Measurements from ENCODE around the gene LHPP.

LHPP gene

DNA sequence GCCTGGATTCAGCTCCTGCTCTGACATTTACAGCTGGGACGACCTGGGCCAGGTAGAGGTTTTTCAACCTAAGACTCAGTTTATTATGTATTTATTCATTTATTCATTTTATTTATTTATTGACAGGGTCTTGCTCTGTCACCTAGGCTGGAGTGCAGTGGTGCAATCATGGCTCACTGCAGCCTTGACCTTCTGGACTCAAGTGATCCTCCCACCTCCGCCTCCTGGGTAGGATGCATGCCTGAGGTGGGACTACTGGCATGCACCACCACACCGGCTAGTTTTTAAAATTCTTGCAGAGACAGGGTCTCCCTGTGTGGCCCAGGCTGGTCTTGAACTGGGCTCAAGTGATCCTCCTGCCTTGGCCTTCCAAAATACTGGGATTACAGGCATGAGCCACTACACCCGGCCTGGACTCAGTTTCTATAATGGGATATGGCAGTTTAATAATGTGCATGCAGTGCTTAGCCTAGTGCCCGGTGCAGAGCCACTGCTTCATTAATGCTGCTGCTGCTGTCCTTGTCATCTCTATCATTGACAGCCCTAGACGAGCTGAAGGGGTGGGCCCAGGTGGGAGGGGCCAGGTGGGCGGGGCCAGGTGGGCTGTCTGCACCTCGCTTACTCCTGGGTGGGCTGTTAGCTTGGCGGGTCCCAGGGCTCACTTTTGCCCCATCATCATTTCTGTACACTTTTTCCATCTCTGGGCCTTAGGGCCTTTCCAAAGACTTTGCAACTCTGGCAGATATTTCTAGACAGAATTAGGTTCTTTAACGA is 92.6 kb downstream of the LHPP start:
- no peak for DNase-seq (ENCODE audit: low read depth in 2 of 2)

DNA sequence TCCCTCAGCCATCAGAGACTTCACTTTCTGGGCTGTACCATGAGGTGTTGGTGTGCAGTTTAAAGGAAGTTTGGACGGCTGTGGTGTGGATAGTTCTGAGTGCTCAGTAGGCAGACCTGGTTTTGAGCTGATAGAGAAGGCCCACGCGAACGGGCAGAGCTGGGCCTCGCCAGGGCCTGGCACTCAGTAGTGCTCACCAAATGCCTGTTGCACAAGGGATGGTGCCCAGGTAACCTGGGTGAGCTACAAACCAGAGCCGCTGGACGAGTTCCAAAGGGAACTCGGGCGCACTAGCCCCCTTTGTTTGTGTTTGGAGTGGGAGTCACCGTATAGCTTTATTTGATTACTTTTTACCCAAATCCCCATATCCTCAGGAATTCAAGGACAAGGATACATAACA is 95.5 kb downstream of the LHPP start:
- DNase-seq (ENCODE audit: low read depth in 2 of 2): no peak

DNA sequence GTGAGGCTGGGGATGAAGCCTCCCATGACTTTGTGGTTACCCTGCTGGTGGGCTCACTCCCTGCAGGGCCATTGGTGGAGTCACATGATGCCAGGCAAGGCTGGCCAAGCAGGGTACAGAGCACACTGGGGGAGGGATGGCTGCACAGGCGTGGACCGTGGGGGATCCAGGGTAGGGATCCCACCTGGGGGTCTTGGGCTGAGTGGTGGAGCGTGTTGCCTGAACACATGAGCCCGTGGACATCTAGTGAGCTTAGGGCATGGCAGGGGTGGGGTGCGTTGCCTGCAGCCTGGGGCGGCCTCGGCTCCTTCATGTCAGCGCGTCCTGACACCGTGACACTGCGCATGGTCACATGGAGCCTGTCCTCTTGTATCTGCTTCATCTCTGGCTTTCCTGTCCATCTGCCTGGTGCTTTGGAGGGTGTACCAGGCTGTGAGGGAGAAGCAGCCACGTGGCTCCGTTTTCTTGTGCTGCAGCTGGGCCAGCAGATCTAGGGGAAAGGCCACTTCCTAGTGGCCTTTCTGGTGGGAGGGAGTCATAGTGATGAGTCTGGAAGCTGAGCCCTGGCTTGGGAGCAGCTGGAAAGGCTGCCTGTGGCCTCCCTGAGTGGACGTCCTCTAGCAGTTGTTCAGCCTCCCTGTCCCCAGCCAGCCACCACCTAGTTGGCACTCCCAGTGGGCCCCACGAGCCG is 96.2 kb downstream of the LHPP start:
- DNase-seq (ENCODE audit: low read depth in 2 of 2): no peak

DNA sequence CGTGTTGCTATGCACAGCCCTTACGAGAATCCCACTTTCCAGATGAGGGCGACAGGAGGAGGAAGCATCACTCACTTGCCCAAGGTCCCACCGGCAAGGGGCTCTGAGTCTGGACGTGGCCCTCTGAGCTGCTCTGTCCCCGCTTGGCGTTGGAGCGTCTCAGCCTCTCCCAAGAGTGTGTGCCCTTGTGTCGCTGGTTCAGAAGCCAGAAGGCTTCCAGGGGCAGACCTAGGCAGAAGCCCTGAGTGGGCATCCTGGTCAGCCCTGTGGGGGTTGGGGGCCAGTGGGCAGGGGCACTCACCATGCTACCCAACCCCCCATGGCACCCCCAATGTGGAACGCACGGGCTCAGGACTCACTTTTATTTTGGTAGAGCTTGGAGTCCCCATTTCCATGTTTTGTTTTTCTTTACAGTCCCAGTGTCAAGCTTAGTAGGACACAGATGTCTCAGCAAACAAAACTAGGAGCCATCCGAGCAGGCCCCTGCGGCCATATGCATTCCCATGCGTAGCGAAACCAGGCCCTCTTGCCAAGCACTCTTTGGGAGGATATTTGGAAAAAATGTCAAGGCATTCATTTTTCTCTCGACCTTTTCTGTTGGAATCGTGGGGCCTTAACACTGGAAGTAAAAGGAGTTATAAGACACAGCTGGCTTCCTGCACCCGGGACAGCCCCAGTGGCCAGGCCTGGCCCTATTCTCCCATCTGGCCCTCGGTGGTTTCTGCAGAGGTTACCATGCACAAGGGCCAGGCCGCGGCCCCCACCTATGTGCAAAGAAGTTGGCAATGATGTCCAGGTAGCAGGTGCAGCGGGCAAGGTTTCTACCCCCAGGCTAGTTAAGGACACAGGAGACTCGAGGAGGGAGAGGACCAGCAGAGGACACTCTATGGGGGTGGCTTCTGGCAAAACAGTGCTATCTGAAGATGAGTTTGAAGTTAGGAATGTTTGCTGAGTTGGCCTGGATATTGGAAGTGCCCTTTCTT is 97.0 kb downstream of the LHPP start:
- no peak for DNase-seq (ENCODE audit: low read depth in 2 of 2)

DNA sequence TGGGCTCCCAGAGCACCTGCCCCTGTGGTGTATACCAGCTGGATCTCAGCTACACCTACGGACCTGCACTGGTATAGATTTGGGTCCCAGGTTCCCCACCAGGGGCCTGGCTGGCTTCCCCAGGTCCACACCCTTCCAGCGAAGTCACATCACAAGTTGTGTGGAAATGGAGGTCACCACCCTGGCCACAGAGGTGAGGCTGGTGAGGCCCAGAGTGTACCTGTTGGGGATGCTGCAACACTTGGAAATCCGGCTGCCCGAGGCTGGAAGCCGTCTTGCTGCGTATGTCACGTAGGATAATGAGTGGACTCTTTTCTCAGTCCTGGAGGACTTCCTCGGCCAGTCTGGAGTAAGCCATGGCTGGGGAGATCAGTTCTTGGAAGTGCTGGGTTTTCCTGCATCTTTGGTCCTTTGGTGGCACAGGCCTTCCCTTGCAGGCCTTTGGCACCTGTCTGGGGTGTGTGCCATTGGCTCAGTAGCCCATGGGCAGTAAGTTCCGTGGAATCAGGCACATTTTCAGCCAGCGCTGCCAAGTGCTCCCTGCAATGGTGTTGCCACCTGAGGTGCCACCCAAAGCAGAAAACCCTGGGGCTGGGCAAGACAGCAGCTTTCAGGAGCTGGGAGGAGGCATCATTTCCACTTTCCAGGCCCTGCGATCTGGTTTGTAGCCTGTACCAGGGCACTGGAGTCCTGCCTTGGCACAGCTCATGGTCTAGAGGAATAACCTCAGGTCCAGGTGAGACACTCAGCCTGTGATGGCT is 97.9 kb downstream of the LHPP start:
- DNase-seq (ENCODE audit: low read depth in 2 of 2): no peak

DNA sequence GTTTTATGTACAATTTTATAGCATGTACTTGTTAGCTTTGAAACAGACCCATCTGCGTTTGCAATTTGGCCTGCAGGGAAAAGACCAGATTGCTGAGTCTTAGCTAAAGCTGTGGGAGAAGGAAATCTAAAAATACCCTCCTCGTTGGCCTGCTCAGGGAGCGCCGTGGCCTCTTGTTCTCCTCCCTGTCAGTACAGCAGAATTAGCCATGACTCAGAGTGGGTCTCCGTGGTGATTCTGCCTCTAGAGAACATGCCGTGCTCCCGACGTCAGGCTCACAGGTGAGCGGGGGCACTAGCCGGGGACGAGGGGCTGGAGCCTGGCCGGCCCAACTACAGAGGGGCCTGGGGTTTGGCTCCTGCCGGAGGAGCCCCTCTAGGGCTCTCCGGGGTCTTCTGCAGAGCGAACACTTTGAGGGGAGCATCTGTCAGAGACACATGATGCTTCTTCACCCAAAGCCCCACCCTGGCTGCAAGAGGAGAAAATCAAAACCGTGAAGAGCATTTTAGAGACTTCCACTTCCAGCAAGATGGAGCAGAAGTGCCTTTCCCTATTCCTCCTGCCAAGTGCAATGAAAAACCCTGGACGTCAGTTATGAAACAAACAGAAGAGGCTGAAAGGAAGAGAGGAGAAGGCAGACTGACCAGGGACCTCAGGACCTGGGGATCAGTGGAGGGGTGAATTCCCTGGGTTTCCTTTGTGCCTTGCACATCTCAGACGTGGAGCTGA is 98.9 kb downstream of the LHPP start:
- DNase-seq (ENCODE audit: low read depth in 2 of 2): no peak

DNA sequence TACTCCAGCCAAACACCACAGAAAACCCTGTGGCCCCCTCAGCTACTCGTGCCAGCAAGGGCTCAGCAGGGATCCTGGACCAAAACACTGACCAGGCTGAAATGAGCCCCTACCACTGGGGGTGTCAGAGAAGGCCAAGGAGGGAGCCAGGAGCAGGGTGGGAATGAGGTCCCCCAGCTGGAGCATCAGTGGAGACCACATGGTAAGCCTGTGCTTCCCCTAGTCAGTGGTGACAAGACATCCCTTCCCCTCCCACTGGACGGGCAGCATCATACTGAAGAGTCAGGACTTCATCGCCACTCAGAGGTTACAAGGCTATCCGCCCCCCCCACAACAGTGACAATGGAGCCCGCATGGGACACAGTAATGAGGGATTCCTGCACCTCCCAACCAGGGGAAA is 99.6 kb downstream of the LHPP start:
- DNase-seq (ENCODE audit: low read depth in 2 of 2): no peak

DNA sequence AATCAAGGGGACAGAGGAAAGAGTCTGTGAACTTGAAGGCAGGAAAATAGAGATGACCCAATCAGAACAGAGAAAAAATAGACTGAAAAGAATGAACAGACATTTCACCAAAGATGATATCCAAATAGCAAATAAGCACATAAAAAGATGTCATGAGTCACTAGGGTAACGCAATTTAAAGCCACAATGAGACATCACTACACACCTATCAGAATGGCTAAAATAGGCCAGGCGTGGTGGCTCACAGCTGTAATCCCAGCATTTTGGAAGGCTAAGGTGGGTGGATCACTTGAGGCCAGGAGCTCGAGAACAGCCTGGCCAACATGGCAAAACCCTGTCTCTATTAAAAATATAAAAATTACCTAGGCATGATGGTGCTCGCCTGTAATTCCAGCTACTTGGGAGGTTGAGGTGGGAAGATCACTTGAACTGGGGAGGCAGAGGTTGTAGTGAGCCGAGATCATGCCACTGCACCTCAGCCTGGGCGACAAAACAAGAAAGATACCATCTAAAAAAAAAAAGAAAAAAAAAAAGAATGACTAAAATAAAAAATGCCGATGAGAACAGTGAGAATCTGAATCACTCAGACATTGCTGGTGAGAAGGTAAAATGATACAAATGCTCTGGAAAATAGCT is 100.9 kb downstream of the LHPP start:
- DNase-seq (ENCODE audit: low read depth in 2 of 2): no peak

DNA sequence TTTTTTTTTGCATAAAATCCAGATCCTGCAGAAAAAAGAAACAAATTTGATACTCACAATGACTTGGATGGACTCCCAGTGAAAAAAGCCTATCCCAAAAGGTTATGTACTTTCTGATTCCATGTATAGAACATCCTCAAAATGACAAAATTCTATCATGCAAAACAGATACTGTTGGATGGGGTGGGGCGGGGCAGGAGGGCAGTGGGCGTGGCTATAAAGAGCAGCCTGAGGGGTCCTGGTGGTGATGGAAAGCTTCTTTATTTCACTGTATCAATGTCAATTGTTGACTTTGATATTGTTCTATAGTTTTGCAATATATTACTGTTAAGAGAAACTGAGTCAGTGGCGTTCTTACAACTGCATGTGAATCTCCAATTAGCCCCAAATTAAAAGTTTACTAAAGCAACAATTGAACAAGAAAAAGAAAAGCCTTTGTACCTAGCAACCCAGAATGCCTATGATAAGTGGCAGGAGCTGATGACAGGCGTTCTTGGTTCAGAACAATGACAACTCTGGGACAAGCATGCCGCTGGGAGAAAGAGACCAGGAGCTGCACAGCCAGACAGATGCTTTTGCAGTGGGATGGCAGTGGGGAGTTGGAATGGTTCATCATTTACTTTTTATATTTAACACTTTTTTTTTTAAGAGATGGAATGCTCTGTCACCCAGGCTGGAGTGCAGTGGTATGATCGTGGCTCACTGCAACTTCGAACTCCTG is 101.9 kb downstream of the LHPP start:
- no peak for DNase-seq (ENCODE audit: low read depth in 2 of 2)

DNA sequence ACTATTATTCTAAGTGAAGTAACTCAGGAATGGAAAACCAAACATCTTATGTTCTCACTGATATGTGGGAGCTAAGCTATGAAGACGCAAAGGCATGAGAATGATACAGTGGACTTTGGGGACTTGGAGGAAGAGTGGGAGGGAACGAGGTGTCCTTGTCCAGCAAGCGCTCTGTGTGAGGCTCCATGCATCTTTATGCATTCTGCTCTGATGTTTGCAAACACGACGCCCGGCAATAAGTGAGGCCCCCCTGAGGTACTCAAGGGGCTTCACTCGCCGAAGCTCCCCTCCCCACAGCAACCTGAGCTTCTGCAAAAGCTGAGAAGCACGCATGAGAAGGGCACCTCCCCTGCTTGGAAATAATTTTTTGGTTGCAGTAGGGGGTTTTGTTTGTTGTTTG is 103.3 kb downstream of the LHPP start:
- no peak for DNase-seq (ENCODE audit: low read depth in 2 of 2)

DNA sequence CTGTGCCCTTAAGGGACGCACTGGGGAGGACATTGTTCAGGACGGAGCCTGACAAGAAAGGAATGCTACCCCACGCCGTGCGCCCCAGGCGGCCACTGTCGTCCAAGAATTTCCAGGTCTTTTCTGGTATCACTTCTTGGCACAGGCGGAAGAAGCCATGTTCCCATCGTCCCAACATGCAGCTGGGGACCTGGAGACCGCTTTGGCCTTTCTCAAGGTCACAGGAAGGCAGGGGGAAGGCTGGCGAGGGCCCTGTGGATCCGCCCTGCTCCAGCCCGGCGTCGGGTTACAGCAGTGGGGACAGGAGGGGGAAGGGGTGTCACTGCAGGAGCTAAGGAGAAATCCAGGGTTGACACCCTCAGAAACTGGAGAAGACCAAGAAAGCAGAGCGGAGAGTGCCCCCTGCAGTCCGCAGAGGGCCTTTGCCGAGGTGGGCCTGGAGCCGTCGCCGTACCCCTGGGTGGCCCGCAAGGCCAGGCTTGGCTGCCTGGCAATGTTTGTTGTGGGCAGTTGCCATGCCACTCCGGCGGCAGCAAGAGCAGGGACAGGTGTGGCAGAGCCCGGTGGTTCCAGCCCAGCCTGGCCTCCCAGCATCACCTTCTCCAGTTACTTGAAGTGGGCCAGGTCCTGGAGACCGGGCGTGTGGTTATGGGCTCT is 104.1 kb downstream of the LHPP start:
- DNase-seq (ENCODE audit: low read depth in 2 of 2): no peak

DNA sequence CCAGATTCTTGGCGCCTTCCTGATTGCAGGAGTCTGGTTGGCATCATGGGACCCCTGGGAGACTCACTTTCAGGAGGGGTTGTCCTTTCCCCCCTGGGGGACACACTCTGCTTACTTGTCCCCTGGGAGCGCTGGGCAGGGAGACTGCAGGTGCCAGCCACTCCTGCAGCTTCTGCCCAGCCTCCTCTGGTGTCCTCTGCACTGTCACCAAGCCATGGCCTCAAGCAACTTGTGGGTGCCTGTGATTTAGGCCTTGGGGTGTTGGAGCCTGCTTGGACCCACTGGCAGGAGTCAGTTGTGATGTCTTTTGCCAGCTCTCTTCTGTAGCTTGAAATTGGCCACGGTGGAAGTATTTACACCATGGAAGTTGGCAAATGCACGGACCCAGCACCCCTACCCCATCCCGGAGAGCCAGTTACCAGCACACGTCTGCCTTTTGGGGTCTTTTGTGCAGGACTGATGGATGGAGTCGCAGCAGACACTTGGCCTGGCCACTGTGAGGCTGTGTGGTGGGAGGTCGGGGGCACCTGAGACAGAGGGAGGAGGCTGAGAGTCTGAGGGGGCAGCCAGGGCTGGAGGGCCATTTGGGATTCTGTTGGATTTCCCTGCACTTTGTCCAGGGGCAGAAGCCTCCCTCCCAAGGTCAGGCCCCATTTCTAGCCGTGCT is 104.7 kb downstream of the LHPP start:
- DNase-seq (ENCODE audit: low read depth in 2 of 2): no peak

DNA sequence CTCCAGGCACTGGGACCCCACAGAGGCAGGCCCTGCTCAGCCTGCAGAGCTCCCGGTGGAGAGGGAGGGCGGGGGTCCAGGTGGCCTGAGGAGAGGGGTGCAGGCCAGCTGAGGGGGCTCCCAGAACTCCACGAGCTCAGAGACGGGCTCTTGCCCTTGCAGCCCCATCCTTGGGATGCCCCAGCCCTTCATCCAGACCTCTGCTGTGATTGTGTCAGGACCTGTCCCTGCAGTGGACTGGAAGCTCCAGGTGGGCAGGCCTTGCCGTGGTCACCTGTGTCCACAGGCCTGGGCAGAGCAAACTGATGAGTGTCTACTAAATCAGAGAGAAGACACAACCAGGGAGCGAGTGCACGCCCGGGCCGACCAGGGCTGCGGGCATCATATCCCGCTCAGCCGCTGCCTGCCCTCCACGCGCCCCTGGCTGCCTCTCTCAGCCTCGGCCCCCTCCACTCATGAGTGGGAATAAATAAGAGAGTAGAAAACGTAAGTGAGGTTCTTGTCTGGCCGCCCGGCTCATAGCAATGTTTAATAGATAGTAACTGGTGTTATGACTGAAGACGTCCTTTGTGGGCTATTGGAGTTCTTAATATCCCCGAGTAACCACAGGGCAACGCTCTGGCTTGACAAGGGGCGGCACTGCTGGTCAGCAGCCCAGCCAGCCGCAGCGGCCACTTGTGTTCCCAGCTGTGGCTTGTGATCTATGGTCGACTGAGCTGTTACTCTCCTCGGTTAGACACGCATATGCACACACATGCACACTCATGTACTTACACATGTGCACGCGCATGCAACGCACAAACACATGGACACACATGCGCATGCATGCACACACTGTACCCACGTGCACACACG is 105.6 kb downstream of the LHPP start:
- DNase-seq (ENCODE audit: low read depth in 2 of 2): no peak

DNA sequence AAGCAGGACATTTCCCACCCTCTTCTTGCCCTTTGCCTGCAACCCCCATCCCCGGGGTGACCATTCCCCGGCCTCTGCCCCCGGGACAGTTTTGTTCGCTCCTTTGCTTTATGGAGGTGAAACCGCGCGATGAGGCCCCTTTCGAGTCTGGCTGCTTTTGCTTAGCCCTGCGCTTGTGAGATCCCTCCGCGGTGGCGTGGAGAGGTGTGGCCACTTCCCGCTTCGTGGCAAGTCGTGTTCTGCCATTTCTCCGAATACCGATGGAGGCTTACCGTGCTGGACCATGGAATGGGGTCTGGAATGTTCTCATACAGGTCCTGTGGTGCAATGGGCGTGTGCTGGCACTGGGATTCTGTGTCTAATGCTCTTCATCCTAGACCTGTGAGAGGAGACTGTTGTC is 106.7 kb downstream of the LHPP start:
- DNase-seq (ENCODE audit: low read depth in 2 of 2): no peak

DNA sequence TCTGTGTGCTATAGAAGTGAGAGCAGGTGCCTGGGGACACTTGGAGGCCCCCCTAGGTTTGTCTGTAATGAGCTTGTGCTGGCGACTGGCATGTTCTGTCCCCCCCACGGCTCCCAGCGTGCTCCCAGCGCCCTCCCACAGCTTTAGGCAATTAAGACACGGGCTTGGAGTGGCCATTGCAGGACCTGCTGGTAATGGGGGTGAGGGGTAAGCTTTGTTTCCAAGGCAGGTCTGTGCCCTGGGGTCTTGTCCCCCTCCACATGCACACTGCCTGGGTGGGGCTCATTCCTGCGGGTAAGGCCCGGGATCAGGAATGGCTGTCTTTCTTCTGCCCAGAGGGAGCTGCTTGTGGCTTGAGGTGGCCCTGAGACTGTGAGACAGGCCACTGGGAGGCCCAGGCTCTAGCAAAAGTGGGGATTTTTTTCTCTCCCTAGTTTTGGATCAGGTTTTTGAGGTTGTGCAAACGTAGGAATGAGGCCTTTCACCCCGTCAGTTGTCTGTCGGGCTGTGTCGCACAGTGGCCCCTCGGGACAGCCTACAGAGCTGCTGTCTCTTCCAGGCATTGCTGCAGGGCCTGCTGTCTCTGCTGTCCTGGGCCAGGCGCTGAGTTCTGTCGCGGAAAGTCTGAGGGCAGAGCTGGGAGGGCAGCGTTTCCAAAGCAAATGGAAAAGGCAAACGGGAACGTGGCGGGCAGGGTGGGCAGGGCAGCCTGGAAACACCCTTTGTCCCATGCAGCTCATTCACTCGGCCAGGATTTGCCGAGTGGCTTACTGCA is 107.4 kb downstream of the LHPP start:
- no peak for DNase-seq (ENCODE audit: low read depth in 2 of 2)

DNA sequence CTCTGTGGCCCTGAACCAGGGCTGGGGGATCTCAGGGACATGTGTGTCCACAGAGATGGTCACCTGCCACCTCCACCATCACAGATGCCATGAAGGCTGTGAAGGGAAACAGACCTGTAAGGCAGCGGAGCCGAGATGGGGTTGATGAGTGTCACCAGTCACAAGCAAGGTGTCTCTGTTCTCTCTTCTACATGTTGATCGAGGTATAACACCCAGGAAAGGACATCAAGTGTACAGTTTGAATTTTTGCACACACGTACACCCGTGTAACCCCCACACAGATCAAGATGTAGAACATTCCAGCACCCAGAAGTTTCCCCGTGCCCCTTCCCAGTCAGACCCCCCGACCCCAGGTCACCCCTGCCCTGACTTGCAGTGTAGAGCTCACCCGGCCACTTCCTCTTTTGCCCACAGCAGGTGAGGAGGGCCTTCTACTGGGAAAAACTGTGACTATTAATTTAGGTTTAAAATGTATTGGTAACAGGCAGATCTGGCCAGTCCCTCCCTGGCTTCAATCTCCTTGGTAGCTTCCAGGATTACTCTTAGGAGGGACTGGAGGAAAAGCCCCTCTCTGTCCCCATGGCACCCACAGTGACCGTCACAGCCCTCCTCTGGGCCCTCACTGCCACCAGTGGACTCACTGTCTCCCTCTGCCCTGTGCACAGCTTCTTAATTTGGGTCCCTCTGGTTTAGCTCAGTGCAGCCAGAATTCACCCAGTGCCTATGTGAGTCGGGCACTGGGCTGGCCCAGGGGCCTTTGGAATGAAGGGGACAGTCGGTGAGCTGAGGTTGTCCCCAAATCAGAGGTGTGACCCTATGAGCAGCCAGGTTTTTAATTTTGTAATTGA is 108.2 kb downstream of the LHPP start:
- DNase-seq (ENCODE audit: low read depth in 2 of 2): no peak
